Measurements from ENCODE around the gene CCSAP. TPM values are rescaled to one million over a fixed set of nuclear protein-coding genes. Genes with fewer than 3 reads are reported as not detected.

The CCSAP gene
- total RNA-seq, 1 experiment from 2014 or later, result 9.5 TPM

DNA sequence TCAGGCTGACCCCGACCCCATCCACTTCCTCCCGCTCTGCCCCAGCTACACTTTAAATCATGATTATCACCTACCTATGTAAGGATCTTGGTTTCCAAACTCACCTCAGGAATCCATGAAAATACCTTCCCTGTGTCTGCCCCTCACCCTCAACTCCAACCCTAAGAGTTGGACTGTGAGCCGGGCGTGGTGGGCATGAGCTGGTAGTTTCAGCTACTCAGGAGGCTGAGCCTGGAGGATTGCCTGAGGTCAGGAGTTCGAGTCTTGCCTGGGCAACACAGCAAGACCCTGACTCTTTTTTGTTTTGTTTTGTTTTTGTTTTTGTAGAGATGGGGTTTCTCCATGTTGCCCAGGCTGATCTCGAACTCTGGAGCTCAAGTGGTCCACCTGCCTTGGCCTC lies 30.5 kb upstream of the CCSAP start:
- no peak overlapping the region for H2AFZ ChIP-seq (ENCODE audit: low read length)
- no peaks in the 10 kb centered on the region for H3F3A ChIP-seq (ENCODE audit: low read length, unreplicated experiment)
- H4K20me1 ChIP-seq (ENCODE audit: low read length), result no peaks in the 10 kb centered on the region
- ChIA-PET CTCF (no interaction called here), POLR2A (ENCODE audit: unreplicated experiment) (interaction anchor here (0.6 kb wide), 1 partner anchor 69 kb away, joined by 3 read pairs; no protein-coding TSS in a partner anchor)
- H3K79me2 ChIP-seq (ENCODE audit: low read length), result no peaks in the 10 kb centered on the region
- no peak overlapping the region for H3K4me3 ChIP-seq (ENCODE audit: low read length)
- BruUV-seq (replicated peaks), result no TSS peak
- intact Hi-C loops (cut with micrococcal nuclease), result no loop called here
- no peak for DNase-seq
- TF ChIP-seq EZH2phosphoT487 (IDR thresholded peaks at IDR 0.05; ENCODE audit: borderline replicate concordance, low read length), result no peak
- TF ChIP-seq EZH2 (IDR thresholded peaks at IDR 0.05; ENCODE audit: low read length, unreplicated experiment), result no peak
- TF ChIP-seq, protein P1, sequence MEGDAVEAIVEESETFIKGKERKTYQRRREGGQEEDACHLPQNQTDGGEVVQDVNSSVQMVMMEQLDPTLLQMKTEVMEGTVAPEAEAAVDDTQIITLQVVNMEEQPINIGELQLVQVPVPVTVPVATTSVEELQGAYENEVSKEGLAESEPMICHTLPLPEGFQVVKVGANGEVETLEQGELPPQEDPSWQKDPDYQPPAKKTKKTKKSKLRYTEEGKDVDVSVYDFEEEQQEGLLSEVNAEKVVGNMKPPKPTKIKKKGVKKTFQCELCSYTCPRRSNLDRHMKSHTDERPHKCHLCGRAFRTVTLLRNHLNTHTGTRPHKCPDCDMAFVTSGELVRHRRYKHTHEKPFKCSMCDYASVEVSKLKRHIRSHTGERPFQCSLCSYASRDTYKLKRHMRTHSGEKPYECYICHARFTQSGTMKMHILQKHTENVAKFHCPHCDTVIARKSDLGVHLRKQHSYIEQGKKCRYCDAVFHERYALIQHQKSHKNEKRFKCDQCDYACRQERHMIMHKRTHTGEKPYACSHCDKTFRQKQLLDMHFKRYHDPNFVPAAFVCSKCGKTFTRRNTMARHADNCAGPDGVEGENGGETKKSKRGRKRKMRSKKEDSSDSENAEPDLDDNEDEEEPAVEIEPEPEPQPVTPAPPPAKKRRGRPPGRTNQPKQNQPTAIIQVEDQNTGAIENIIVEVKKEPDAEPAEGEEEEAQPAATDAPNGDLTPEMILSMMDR (conservative IDR thresholded peaks at IDR 0.05; ENCODE audit: low read depth, low read length), result no peak
- no peaks in the 10 kb centered on the region for H3K27me3 ChIP-seq (ENCODE audit: low read length)
- ATAC-seq, result no peak
- no peak overlapping the region for H3K27ac ChIP-seq (ENCODE audit: low read length)
- peaks cover 8% of the 10 kb centered on the region for H3K4me1 ChIP-seq (ENCODE audit: insufficient read depth, low read length)
- H3K4me2 ChIP-seq (ENCODE audit: low read length), result no peak overlapping the region
- H3K36me3 ChIP-seq (ENCODE audit: low read depth, low read length), result no peaks in the 10 kb centered on the region
- H3K9ac ChIP-seq (ENCODE audit: low read length), result no peak overlapping the region
- no peaks in the 10 kb centered on the region for H3K9me3 ChIP-seq (ENCODE audit: low read length)
- H3K9me2 ChIP-seq (replicated peaks; ENCODE audit: low read length), result no peaks in the 10 kb centered on the region

DNA sequence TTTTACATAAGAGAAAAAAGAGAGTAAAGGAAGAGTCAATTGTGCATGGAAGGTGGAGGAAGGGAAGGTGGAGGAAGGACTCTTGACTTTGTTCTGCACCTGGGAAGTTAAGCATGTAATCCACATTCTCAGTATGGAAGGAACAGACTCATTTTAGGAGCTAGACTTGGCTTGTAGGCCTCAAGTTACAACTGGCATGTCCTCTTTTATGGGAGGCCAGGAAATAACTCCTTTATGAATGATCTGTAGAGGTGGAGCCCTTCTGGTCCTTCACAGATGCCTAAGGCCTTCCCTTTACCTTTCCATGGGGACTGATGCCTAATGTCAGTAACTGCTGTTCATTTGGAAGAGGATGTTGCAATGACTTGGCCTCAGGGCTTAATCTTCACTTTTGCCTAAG lies 29.4 kb upstream of the CCSAP start:
- Histone ChIP-seq H3K27me3 (ENCODE audit: low read length) (no peaks in the 10 kb centered on the region), H3K36me3 (ENCODE audit: low read depth, low read length) (no peaks in the 10 kb centered on the region), H3F3A (ENCODE audit: low read length, unreplicated experiment) (no peaks in the 10 kb centered on the region), H3K79me2 (ENCODE audit: low read length) (no peaks in the 10 kb centered on the region), H4K20me1 (ENCODE audit: low read length) (no peaks in the 10 kb centered on the region), H3K27ac (ENCODE audit: low read length) (no peak overlapping the region), H3K4me3 (ENCODE audit: low read length) (no peak overlapping the region), H3K9me2 (replicated peaks; ENCODE audit: low read length) (no peaks in the 10 kb centered on the region), H3K4me1 (ENCODE audit: insufficient read depth, low read length) (peaks cover 8% of the 10 kb centered on the region), H3K9me3 (ENCODE audit: low read length) (no peaks in the 10 kb centered on the region), H3K4me2 (ENCODE audit: low read length) (peak overlapping the region; percentile 3; the same call in 1 of the 2 replicates), H2AFZ (ENCODE audit: low read length) (no peak overlapping the region), H3K9ac (ENCODE audit: low read length) (no peak overlapping the region)
- DNase-seq (no peak), ATAC-seq (no peak)
- intact Hi-C loops (cut with micrococcal nuclease), result no loop called here
- no TSS peak for BruUV-seq (replicated peaks)
- no peak for TF ChIP-seq EZH2 (IDR thresholded peaks at IDR 0.05; ENCODE audit: low read length, unreplicated experiment)
- TF ChIP-seq, protein P1 (conservative IDR thresholded peaks at IDR 0.05; ENCODE audit: low read depth, low read length), result no peak
- TF ChIP-seq EZH2phosphoT487 (IDR thresholded peaks at IDR 0.05; ENCODE audit: borderline replicate concordance, low read length), result no peak
- CTCF ChIA-PET, result no interaction called here
- POLR2A ChIA-PET (ENCODE audit: unreplicated experiment), result no interaction called here

DNA sequence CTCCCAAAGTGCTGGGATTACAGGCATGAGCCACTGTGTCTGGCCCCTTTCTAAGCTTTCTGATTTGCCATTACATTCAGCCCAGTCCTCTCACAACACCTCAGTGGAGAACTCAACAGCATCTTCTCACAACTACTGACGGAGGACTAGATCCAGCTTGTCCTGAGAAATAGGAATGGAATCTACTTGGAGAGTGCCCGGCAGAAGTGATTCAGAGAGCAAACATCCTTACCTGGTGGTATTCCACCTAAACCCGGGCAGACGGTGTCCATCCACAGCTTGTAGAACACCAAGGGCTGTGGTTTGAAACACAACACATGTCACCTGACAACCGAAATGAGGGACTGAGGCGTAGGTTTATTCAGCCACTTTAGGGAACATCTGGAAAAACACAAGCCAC lies 28.8 kb upstream of the CCSAP start:
- Histone ChIP-seq H3K27me3 (ENCODE audit: low read length) (no peaks in the 10 kb centered on the region), H3K9me3 (ENCODE audit: low read length) (no peaks in the 10 kb centered on the region), H3K4me3 (ENCODE audit: low read length) (no peak overlapping the region), H3K9ac (ENCODE audit: low read length) (no peak overlapping the region), H3K27ac (ENCODE audit: low read length) (no peak overlapping the region), H3K4me2 (ENCODE audit: low read length) (peak overlapping the region; percentile 3; the same call in 1 of the 2 replicates), H2AFZ (ENCODE audit: low read length) (peak overlapping the region; percentile 2; the same call in 1 of the 2 replicates), H4K20me1 (ENCODE audit: low read length) (no peaks in the 10 kb centered on the region), H3F3A (ENCODE audit: low read length, unreplicated experiment) (no peaks in the 10 kb centered on the region), H3K4me1 (ENCODE audit: insufficient read depth, low read length) (peaks cover 8% of the 10 kb centered on the region), H3K36me3 (ENCODE audit: low read depth, low read length) (no peaks in the 10 kb centered on the region), H3K9me2 (replicated peaks; ENCODE audit: low read length) (no peaks in the 10 kb centered on the region), H3K79me2 (ENCODE audit: low read length) (no peaks in the 10 kb centered on the region)
- intact Hi-C loops (cut with micrococcal nuclease), result no loop called here
- TF ChIP-seq, protein P1 (conservative IDR thresholded peaks at IDR 0.05; ENCODE audit: low read depth, low read length), result no peak
- TF ChIP-seq EZH2phosphoT487 (IDR thresholded peaks at IDR 0.05; ENCODE audit: borderline replicate concordance, low read length) (no peak), EZH2 (IDR thresholded peaks at IDR 0.05; ENCODE audit: low read length, unreplicated experiment) (no peak)
- ChIA-PET POLR2A (ENCODE audit: unreplicated experiment) (no interaction called here), CTCF (no interaction called here)
- peak; percentile 88 for ATAC-seq
- peak; percentile 87 for DNase-seq
- no TSS peak for BruUV-seq (replicated peaks)
